GM23338 (cell line): ENCODE measurements around the gene SH3RF2. TPM values are rescaled to one million over a fixed set of nuclear protein-coding genes. Genes with fewer than 3 reads are reported as not detected.

Source experiments
- ATAC-seq: fragments of 200-7000 bp; cut with Tn5 transposase; 3 replicates; pipeline ENCODE4 v1.9.1; 2020
- DNase-seq: peaks from one replicate; pipeline ENCODE4 v3.0.0-alpha.2; 2015; ENCODE audit warnings: low spot score
- H2AFZ ChIP-seq: fragments of 200-600 bp; sonication (generic); 2 replicates; pipeline ENCODE4 v1.8.0; 2016; ENCODE audit warnings: antibody characterized with exemption, mild to moderate bottlenecking, moderate library complexity
- H3F3A ChIP-seq: fragments of 200-600 bp; sonication (generic); replicated peaks from 2 replicates; pipeline ENCODE4 v1.8.0; 2017; ENCODE audit warnings: antibody characterized with exemption, mixed run types, low read depth
- H3K27ac ChIP-seq: fragments of 200-600 bp; sonication (generic); 2 replicates; pipeline ENCODE4 v1.6.1; 2016; ENCODE audit warnings: low read depth
- H3K27me3 ChIP-seq: fragments of 200-600 bp; sonication (generic); 2 replicates; pipeline ENCODE4 v1.8.0; 2016; ENCODE audit warnings: mild to moderate bottlenecking, mixed run types, moderate library complexity; ENCODE audit not compliant: insufficient read depth
- H3K36me3 ChIP-seq: fragments of 200-600 bp; sonication (generic); 2 replicates; pipeline ENCODE4 v1.8.0; 2016; ENCODE audit warnings: mild to moderate bottlenecking; ENCODE audit not compliant: insufficient read depth
- H3K4me1 ChIP-seq: fragments of 200-600 bp; sonication (generic); 2 replicates; pipeline ENCODE4 v1.8.0; 2016; ENCODE audit warnings: mild to moderate bottlenecking, moderate library complexity; ENCODE audit not compliant: insufficient read depth
- H3K4me2 ChIP-seq: fragments of 200-600 bp; sonication (generic); 2 replicates; pipeline ENCODE4 v1.7.1; 2017; ENCODE audit warnings: mixed run types
- H3K4me3 ChIP-seq: fragments of 200-600 bp; sonication (generic); 2 replicates; pipeline ENCODE4 v1.6.1; 2016; ENCODE audit warnings: mixed run types
- H3K79me2 ChIP-seq: fragments of 200-600 bp; sonication (generic); replicated peaks from 2 replicates; pipeline ENCODE4 v1.8.0; 2017; ENCODE audit warnings: mild to moderate bottlenecking; ENCODE audit not compliant: insufficient read depth
- H3K9me2 ChIP-seq: fragments of 200-600 bp; sonication (generic); 2 replicates; pipeline ENCODE4 v1.8.0; 2017; ENCODE audit not compliant: insufficient read depth
- H4K20me1 ChIP-seq: fragments of 200-600 bp; sonication (generic); replicated peaks from 2 replicates; pipeline ENCODE4 v1.8.0; 2017; ENCODE audit warnings: mild to moderate bottlenecking; ENCODE audit not compliant: insufficient read depth
- H3K27ac Mint-ChIP-seq: 2 replicates; pipeline ENCODE4 v1.8.0; 2020; ENCODE audit warnings: inconsistent platforms, mild to moderate bottlenecking, moderate library complexity, mixed read lengths
- H3K27me3 Mint-ChIP-seq: 3 replicates; pipeline ENCODE4 v1.8.0; 2022; ENCODE audit warnings: low read depth, mild to moderate bottlenecking, moderate library complexity, mixed read lengths, inconsistent platforms; ENCODE audit not compliant: insufficient read depth, poor library complexity
- H3K36me3 Mint-ChIP-seq: 3 replicates; pipeline ENCODE4 v1.8.0; 2021; ENCODE audit warnings: low read depth, mild to moderate bottlenecking, inconsistent platforms, moderate library complexity, mixed read lengths
- H3K4me1 Mint-ChIP-seq: 3 replicates; pipeline ENCODE4 v1.8.0; 2020; ENCODE audit warnings: mild to moderate bottlenecking, inconsistent platforms, mixed read lengths
- H3K4me3 Mint-ChIP-seq: 3 replicates; pipeline ENCODE4 v1.8.0; 2021; ENCODE audit warnings: moderate library complexity, mild to moderate bottlenecking, inconsistent platforms, mixed read lengths
- H3K9me3 Mint-ChIP-seq: 3 replicates; pipeline ENCODE4 v1.8.0; 2020; ENCODE audit warnings: moderate library complexity, mild to moderate bottlenecking, inconsistent platforms, mixed read lengths
- CREB1 ChIP-seq: fragments of 250-450 bp; sonication (Bioruptor Pico); IDR thresholded peaks from 2 replicates; pipeline ENCODE4 v1.5.0; 2020; ENCODE audit warnings: low read depth, mild to moderate bottlenecking, moderate library complexity
- EZH2 ChIP-seq: fragments of 200-600 bp; sonication (generic); IDR thresholded peaks from one replicate; pipeline ENCODE4 v1.8.0; 2017; ENCODE audit warnings: antibody characterized with exemption, mild to moderate bottlenecking, low read depth; ENCODE audit not compliant: unreplicated experiment
- JUNB ChIP-seq: IDR thresholded peaks from one replicate; pipeline ENCODE4 v1.6.1; 2016; ENCODE audit warnings: antibody characterized with exemption; ENCODE audit not compliant: unreplicated experiment
- NANOG ChIP-seq: IDR thresholded peaks from 2 replicates; pipeline ENCODE4 v1.6.1; 2016; ENCODE audit warnings: antibody characterized with exemption, borderline replicate concordance
- POLR2AphosphoS5 ChIP-seq: IDR thresholded peaks from 2 replicates; pipeline ENCODE4 v1.6.1; 2016; ENCODE audit warnings: antibody characterized with exemption, low read depth
- REST ChIP-seq: IDR thresholded peaks from one replicate; pipeline ENCODE4 v1.6.1; 2018; ENCODE audit warnings: antibody characterized with exemption; ENCODE audit not compliant: unreplicated experiment
- STAT1 ChIP-seq: IDR thresholded peaks from one replicate; pipeline ENCODE4 v1.6.1; 2016; ENCODE audit warnings: antibody characterized with exemption; ENCODE audit not compliant: unreplicated experiment
- ZNF114 ChIP-seq: fragments of 250-450 bp; sonication (Bioruptor Pico); IDR thresholded peaks from 2 replicates; pipeline ENCODE4 v1.5.0; 2020; ENCODE audit warnings: mild to moderate bottlenecking, moderate library complexity
- ZNF331 ChIP-seq: fragments of 250-450 bp; sonication (Bioruptor Pico); IDR thresholded peaks from 2 replicates; pipeline ENCODE4 v1.5.0; 2020; ENCODE audit warnings: low read depth, mild to moderate bottlenecking, moderate library complexity
- polyA plus RNA-seq: library from polyadenylated mRNA; unstranded; fragments of >200 nt; fragmentation: Nextera tagmentation; extraction: Ambion mirVana; gene quantifications from 2 replicates; pipeline ENCODE4 v1.2.1, GENCODE V29; 2016
- total RNA-seq: library from RNA; depleted of rRNA; stranded (reverse); fragments of >200 nt; shearing (Covaris generic); gene quantifications from 2 replicates; pipeline ENCODE4 v1.2.3, GENCODE V29; 2014
- TF ChIP-seq, protein P1 (sequence below): fragments of 250-450 bp; sonication (Bioruptor Pico); IDR thresholded peaks from 2 replicates; pipeline ENCODE4 v1.5.0; 2020; ENCODE audit warnings: mild to moderate bottlenecking, moderate library complexity
- TF ChIP-seq, protein P2 (sequence below): IDR thresholded peaks from 2 replicates; pipeline ENCODE4 v1.6.1; 2016; ENCODE audit warnings: antibody characterized with exemption

SH3RF2 gene
- total and polyA plus RNA-seq, 2 experiments from 2014 or later, result 1.7 to 2.4 TPM

GRCh38 chr5:145984072-145984471 lies 47.7 kb downstream of the SH3RF2 start (continued):
- TF ChIP-seq REST, result no peak
- no peak for TF ChIP-seq STAT1
- TF ChIP-seq POLR2AphosphoS5, result no peak
- no peak for TF ChIP-seq ZNF331 (CRISPR knock-in tag)
- TF ChIP-seq JUNB, result no peak

GRCh38 chr5:145987856-145988255 lies 51.5 kb downstream of the SH3RF2 start:
- DNase-seq, result no peak
- H4K20me1 ChIP-seq, result no peaks in the 10 kb centered on the region
- TF ChIP-seq REST, result no peak
- TF ChIP-seq, protein P1, sequence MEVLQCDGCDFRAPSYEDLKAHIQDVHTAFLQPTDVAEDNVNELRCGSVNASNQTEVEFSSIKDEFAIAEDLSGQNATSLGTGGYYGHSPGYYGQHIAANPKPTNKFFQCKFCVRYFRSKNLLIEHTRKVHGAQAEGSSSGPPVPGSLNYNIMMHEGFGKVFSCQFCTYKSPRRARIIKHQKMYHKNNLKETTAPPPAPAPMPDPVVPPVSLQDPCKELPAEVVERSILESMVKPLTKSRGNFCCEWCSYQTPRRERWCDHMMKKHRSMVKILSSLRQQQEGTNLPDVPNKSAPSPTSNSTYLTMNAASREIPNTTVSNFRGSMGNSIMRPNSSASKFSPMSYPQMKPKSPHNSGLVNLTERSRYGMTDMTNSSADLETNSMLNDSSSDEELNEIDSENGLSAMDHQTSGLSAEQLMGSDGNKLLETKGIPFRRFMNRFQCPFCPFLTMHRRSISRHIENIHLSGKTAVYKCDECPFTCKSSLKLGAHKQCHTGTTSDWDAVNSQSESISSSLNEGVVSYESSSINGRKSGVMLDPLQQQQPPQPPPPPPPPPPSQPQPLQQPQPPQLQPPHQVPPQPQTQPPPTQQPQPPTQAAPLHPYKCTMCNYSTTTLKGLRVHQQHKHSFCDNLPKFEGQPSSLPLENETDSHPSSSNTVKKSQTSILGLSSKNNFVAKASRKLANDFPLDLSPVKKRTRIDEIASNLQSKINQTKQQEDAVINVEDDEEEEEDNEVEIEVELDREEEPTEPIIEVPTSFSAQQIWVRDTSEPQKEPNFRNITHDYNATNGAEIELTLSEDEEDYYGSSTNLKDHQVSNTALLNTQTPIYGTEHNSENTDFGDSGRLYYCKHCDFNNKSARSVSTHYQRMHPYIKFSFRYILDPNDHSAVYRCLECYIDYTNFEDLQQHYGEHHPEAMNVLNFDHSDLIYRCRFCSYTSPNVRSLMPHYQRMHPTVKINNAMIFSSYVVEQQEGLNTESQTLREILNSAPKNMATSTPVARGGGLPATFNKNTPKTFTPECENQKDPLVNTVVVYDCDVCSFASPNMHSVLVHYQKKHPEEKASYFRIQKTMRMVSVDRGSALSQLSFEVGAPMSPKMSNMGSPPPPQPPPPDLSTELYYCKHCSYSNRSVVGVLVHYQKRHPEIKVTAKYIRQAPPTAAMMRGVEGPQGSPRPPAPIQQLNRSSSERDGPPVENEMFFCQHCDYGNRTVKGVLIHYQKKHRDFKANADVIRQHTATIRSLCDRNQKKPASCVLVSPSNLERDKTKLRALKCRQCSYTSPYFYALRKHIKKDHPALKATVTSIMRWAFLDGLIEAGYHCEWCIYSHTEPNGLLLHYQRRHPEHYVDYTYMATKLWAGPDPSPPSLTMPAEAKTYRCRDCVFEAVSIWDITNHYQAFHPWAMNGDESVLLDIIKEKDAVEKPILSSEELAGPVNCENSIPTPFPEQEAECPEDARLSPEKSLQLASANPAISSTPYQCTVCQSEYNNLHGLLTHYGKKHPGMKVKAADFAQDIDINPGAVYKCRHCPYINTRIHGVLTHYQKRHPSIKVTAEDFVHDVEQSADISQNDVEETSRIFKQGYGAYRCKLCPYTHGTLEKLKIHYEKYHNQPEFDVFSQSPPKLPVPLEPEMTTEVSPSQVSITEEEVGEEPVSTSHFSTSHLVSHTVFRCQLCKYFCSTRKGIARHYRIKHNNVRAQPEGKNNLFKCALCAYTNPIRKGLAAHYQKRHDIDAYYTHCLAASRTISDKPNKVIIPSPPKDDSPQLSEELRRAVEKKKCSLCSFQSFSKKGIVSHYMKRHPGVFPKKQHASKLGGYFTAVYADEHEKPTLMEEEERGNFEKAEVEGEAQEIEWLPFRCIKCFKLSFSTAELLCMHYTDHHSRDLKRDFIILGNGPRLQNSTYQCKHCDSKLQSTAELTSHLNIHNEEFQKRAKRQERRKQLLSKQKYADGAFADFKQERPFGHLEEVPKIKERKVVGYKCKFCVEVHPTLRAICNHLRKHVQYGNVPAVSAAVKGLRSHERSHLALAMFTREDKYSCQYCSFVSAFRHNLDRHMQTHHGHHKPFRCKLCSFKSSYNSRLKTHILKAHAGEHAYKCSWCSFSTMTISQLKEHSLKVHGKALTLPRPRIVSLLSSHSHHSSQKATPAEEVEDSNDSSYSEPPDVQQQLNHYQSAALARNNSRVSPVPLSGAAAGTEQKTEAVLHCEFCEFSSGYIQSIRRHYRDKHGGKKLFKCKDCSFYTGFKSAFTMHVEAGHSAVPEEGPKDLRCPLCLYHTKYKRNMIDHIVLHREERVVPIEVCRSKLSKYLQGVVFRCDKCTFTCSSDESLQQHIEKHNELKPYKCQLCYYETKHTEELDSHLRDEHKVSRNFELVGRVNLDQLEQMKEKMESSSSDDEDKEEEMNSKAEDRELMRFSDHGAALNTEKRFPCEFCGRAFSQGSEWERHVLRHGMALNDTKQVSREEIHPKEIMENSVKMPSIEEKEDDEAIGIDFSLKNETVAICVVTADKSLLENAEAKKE (CRISPR knock-in tag), result no peak
- TF ChIP-seq, protein P2, sequence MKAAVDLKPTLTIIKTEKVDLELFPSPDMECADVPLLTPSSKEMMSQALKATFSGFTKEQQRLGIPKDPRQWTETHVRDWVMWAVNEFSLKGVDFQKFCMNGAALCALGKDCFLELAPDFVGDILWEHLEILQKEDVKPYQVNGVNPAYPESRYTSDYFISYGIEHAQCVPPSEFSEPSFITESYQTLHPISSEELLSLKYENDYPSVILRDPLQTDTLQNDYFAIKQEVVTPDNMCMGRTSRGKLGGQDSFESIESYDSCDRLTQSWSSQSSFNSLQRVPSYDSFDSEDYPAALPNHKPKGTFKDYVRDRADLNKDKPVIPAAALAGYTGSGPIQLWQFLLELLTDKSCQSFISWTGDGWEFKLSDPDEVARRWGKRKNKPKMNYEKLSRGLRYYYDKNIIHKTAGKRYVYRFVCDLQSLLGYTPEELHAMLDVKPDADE, result no peak
- TF ChIP-seq CREB1 (CRISPR knock-in tag), result no peak
- no peak for TF ChIP-seq JUNB
- no peak for TF ChIP-seq POLR2AphosphoS5
- TF ChIP-seq STAT1, result no peak
- TF ChIP-seq ZNF114, result no peak
- TF ChIP-seq NANOG, result no peak
- TF ChIP-seq EZH2, result no peak

More at GRCh38 chr5:145987856-145988255, 51.5 kb downstream of the SH3RF2 start:
- peaks cover 11% of the 10 kb centered on the region for H3K9me3 Mint-ChIP-seq
- no peaks in the 10 kb centered on the region; the same call in 2 of the 3 replicates for H3K4me1 Mint-ChIP-seq
- Histone ChIP-seq H3F3A (no peaks in the 10 kb centered on the region), H3K4me2 (no peak overlapping the region), H3K36me3 (no peaks in the 10 kb centered on the region), H3K4me3 (no peak overlapping the region), H3K9me2 (no peaks in the 10 kb centered on the region), H3K27ac (no peak overlapping the region), H3K79me2 (no peaks in the 10 kb centered on the region), H3K27me3 (no peaks in the 10 kb centered on the region), H2AFZ (no peak overlapping the region), H3K4me1 (no peaks in the 10 kb centered on the region)
- H3K4me3 Mint-ChIP-seq, result no peak overlapping the region
- H3K27me3 Mint-ChIP-seq, result peaks cover 4% of the 10 kb centered on the region
- H3K36me3 Mint-ChIP-seq, result peaks cover 6% of the 10 kb centered on the region
- H3K27ac Mint-ChIP-seq, result no peak overlapping the region
- no peak for ATAC-seq
